Subcutaneous adipose tissue (tissue), 4 donors: ENCODE measurements around the gene NAV2. TPM values are rescaled to one million over a fixed set of nuclear protein-coding genes. Genes with fewer than 3 reads are reported as not detected.

Experiments
- CTCF ChIP-seq: fragments of 450-650 bp; IDR thresholded peaks from one replicate; pipeline ENCODE4 v1.5.1; 2016; ENCODE audit warnings: low read depth, mild to moderate bottlenecking, control low read depth, antibody characterized with exemption, moderate library complexity
- total RNA-seq, 4 donors: library from RNA; depleted of rRNA; stranded (reverse); fragments of >200 nt; gene quantifications; one replicate each; pipeline ENCODE4 v1.1.0, GENCODE V29; 2016

Gene NAV2
- total RNA-seq, 4 donors from 2014 or later: 13.6 to 31.5 (median 27.8) TPM

- no peak for TF ChIP-seq CTCF
Observed at GRCh38 chr11:19728436-19728835, 15.8 kb downstream of the NAV2 start.

- TF ChIP-seq CTCF: no peak
Observed at GRCh38 chr11:19729141-19729540, 16.5 kb downstream of the NAV2 start.

GRCh38 chr11:19730373-19730772 is 17.7 kb downstream of the NAV2 start:
- TF ChIP-seq CTCF: no peak

GRCh38 chr11:19734171-19734570 is 21.5 kb downstream of the NAV2 start:
- TF ChIP-seq CTCF: no peak

GRCh38 chr11:19735157-19735908 is 22.7 kb downstream of the NAV2 start:
- TF ChIP-seq CTCF: no peak

GRCh38 chr11:19735909-19736498 is 23.4 kb downstream of the NAV2 start:
- no peak for TF ChIP-seq CTCF

GRCh38 chr11:19736831-19737230 is 24.2 kb downstream of the NAV2 start:
- no peak for TF ChIP-seq CTCF
